Nephron progenitor cell (in vitro differentiated cells): ENCODE measurements around the gene LDLRAD4.

Source experiments
- DNase-seq: peaks from one replicate; pipeline ENCODE4 v3.0.0; 2021
- H3K27ac Mint-ChIP-seq: 2 replicates; pipeline ENCODE4 v1.8.0; 2021; ENCODE audit warnings: mild to moderate bottlenecking, moderate library complexity, mixed read lengths
- H3K27me3 Mint-ChIP-seq: 2 replicates; pipeline ENCODE4 v1.8.0; 2021; ENCODE audit warnings: mild to moderate bottlenecking, low read depth, mixed read lengths; ENCODE audit not compliant: poor library complexity
- H3K36me3 Mint-ChIP-seq: 2 replicates; pipeline ENCODE4 v1.8.0; 2021; ENCODE audit warnings: low read depth, mixed read lengths
- H3K4me1 Mint-ChIP-seq: 2 replicates; pipeline ENCODE4 v1.8.0; 2021; ENCODE audit warnings: mixed read lengths
- H3K4me3 Mint-ChIP-seq: 2 replicates; pipeline ENCODE4 v1.8.0; 2021; ENCODE audit warnings: mild to moderate bottlenecking, moderate library complexity, mixed read lengths
- H3K9me3 Mint-ChIP-seq: 2 replicates; pipeline ENCODE4 v1.8.0; 2021; ENCODE audit warnings: mild to moderate bottlenecking, moderate library complexity, mixed read lengths
- TF ChIP-seq, protein P1 (sequence below): fragments of 200-600 bp; sonication (generic); IDR thresholded peaks from 2 replicates; pipeline ENCODE4 v1.5.0; 2021; ENCODE audit warnings: antibody characterized with exemption

Gene LDLRAD4

DNA sequence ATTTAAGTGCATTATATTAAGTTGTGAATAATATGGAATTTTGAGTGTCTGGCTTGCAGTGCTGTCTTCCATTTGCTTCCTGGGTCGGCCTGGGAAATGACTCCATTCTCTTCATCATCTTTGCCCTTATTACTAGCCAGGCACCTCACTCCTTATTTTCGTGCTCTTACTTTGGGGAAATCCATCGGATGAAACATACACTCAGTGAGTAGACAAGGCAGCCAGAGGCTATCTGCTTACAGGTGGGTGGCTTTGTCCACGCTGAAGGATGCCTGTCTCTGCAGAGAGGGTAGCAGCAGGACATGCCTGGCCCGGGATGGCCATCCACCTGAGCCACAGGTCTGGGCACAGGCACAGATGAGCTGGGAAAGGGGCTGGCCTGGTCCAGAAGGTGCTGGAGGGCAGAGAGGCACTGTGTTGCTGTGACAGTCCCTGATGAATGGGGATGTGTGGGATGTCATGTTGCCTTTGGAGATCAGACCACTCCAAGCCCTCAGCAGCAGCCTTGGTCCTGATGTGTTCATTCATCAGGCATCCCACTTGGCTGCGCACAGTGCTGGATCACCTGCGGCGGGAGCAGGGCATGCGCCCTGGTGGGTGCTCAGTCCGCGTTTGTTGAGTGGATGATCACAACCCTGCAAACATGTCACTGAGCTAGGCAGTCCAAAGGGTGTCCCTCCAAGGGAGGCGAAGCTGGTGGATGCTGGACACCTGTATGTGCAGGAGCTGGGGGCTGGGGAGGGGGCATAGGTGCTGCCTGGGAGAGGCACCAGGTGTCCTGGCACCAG, 236.0 kb downstream of the LDLRAD4 start:
- Mint-ChIP-seq H3K4me3 (no peak overlapping the region), H3K9me3 (no peaks in the 10 kb centered on the region), H3K27me3 (peaks cover 55% of the 10 kb centered on the region), H3K27ac (peak overlapping the region; percentile 3), H3K36me3 (no peaks in the 10 kb centered on the region), H3K4me1 (peaks cover 22% of the 10 kb centered on the region)
- DNase-seq: no peak
- TF ChIP-seq, protein P1, sequence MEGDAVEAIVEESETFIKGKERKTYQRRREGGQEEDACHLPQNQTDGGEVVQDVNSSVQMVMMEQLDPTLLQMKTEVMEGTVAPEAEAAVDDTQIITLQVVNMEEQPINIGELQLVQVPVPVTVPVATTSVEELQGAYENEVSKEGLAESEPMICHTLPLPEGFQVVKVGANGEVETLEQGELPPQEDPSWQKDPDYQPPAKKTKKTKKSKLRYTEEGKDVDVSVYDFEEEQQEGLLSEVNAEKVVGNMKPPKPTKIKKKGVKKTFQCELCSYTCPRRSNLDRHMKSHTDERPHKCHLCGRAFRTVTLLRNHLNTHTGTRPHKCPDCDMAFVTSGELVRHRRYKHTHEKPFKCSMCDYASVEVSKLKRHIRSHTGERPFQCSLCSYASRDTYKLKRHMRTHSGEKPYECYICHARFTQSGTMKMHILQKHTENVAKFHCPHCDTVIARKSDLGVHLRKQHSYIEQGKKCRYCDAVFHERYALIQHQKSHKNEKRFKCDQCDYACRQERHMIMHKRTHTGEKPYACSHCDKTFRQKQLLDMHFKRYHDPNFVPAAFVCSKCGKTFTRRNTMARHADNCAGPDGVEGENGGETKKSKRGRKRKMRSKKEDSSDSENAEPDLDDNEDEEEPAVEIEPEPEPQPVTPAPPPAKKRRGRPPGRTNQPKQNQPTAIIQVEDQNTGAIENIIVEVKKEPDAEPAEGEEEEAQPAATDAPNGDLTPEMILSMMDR: no peak

- Mint-ChIP-seq H3K9me3 (no peaks in the 10 kb centered on the region), H3K4me3 (no peak overlapping the region), H3K36me3 (no peaks in the 10 kb centered on the region), H3K27ac (no peak overlapping the region), H3K27me3 (peaks cover 50% of the 10 kb centered on the region), H3K4me1 (peaks cover 22% of the 10 kb centered on the region)
- no peak for DNase-seq
- TF ChIP-seq, protein P1: no peak
These were observed 236.9 kb downstream of the LDLRAD4 start for GRCh38 chr18:13455471-13455870.

DNA sequence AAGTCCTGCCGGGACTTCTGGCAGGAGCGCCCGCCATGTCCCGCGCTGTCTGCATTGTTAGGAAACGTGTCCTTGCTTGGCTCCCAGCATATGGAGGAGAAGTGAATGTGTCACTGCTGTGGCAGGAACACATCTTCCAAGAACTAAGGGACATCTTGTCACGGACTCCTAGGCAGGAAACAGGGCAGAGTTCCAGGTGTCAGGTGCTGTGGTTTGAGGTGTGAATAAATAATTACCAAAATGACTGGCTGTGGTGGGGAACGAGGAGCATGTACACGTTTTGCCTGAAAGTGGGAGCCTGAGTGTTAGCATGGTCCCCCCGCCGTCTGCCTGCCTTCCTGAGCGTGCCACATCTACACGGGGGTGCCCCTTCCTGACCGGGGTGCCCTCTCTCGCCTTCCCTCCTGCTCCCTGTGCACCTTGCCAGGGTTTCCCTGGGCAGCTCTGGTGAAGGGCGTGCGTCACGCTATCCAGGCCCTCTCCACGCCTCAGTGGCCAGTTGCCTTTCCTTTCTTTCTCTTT, 237.5 kb downstream of the LDLRAD4 start:
- H3K4me1 Mint-ChIP-seq: peaks cover 24% of the 10 kb centered on the region
- no peaks in the 10 kb centered on the region for H3K36me3 Mint-ChIP-seq
- H3K9me3 Mint-ChIP-seq: no peaks in the 10 kb centered on the region
- H3K27me3 Mint-ChIP-seq: peaks cover 47% of the 10 kb centered on the region
- TF ChIP-seq, protein P1: no peak
- no peak overlapping the region for H3K4me3 Mint-ChIP-seq
- no peak for DNase-seq
- H3K27ac Mint-ChIP-seq: no peak overlapping the region

DNA sequence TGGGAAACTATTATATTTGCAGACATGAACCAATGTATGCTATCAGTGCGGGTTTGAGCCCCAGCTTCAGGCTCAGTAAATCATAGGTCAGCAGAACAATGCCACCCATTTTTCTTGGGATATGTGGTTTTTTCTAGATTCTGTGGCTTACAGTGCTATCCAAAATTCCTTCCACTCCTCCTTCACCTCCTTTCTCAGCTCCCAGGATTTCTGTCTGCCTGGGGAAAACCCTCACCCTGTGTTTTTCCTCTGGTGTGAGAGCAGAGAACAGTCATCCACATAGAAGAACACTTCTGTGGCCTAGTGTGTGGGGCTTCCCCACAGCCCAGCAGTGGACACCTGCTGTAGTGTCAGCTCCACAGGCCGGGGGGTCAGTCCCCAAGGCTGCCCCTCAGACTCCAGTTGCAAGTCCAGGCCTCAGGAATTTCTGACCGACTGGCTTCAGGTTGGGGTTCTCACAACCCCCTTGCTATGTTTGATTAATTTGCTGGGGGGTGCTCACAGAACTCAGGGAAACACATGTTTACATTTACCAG, 238.2 kb downstream of the LDLRAD4 start:
- peaks cover 27% of the 10 kb centered on the region for H3K4me1 Mint-ChIP-seq
- H3K4me3 Mint-ChIP-seq: no peak overlapping the region
- peaks cover 39% of the 10 kb centered on the region for H3K27me3 Mint-ChIP-seq
- no peaks in the 10 kb centered on the region for H3K36me3 Mint-ChIP-seq
- no peak for DNase-seq
- TF ChIP-seq, protein P1: no peak
- H3K27ac Mint-ChIP-seq: no peak overlapping the region
- H3K9me3 Mint-ChIP-seq: no peaks in the 10 kb centered on the region

DNA sequence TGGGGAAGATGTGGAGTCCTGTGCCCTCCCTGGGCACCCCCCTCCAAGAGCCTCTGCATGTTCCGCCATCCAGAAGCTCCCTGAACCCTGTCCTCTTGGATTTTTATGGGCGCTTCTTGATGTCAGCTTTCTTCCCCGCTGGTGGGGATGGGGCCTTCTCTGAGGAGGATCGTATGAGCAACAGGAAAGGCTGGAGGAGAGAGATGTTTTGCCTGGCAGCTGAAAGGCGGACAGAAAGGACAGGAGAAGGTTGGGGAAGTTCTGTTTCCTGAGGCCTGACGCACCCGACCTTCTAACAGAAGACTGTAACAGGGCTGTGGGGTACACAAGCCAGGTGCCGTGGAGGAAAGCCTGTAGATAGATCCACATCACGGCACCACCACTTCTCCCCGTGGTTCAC, 238.8 kb downstream of the LDLRAD4 start:
- Mint-ChIP-seq H3K27ac (no peak overlapping the region), H3K27me3 (peaks cover 34% of the 10 kb centered on the region), H3K4me1 (peaks cover 21% of the 10 kb centered on the region), H3K4me3 (no peak overlapping the region), H3K36me3 (no peaks in the 10 kb centered on the region), H3K9me3 (no peaks in the 10 kb centered on the region)
- TF ChIP-seq, protein P1: no peak
- no peak for DNase-seq
